HG02884 (cell line): ENCODE measurements around the gene TRPC5OS.

Source experiments
- ATAC-seq: cut with Tn5 transposase; IDR thresholded peaks from one replicate; pipeline ENCODE4 v1.9.1; 2021; ENCODE audit warnings: mild to moderate bottlenecking, moderate library complexity; ENCODE audit not compliant: unreplicated experiment

TRPC5OS gene

GRCh38 chrX:111892375-111892774 is 16.4 kb downstream of the TRPC5OS start:
- ATAC-seq = no peak

- no peak for ATAC-seq
These were observed 20.2 kb downstream of the TRPC5OS start for GRCh38 chrX:111896148-111896547.

GRCh38 chrX:111914398-111915090 is 38.6 kb downstream of the TRPC5OS start:
- ATAC-seq = no peak

GRCh38 chrX:111917591-111917990 is 41.6 kb downstream of the TRPC5OS start:
- ATAC-seq = no peak

- ATAC-seq = no peak
These were observed 52.5 kb downstream of the TRPC5OS start for GRCh38 chrX:111928456-111928855.
